ENCODE results near the gene FBXL19. TPM values are rescaled to one million over a fixed set of nuclear protein-coding genes. Genes with fewer than 3 reads are reported as not detected.

The FBXL19 gene
- total and polyA plus RNA-seq, 2 of the 13 experiments (the other 11 are each of a cell fraction or from before 2014, with no cell fraction given), result 6.0 to 13.7 TPM

GRCh38 chr16:30902029-30902972, 21.1 kb upstream of the FBXL19 start (continued):
- 0 out of 2 replicates have a peak, but pooled peaks have one; percentile 19 for TF ChIP-seq HMGXB3 (CRISPR knock-in tag; IDR thresholded peaks at IDR 0.05; ENCODE audit: borderline replicate concordance)
- TF ChIP-seq ZNF224 (CRISPR knock-in tag; IDR thresholded peaks at IDR 0.05), result no peak
- no peak; the same call in 1 of the 2 replicates for TF ChIP-seq ZBTB7A (CRISPR knock-in tag; IDR thresholded peaks at IDR 0.05)
- TF ChIP-seq HOXD1 (CRISPR knock-in tag; IDR thresholded peaks at IDR 0.05), result no peak
- TF ChIP-seq ZNF431 (CRISPR knock-in tag; IDR thresholded peaks at IDR 0.05; ENCODE audit: borderline replicate concordance, low read depth), result peak; percentile 25; the same call in 1 of the 2 replicates
- no peak for TF ChIP-seq CCAR2 (optimal IDR thresholded peaks at IDR 0.05; ENCODE audit: low read depth, low read length)
- TF ChIP-seq ZNF142 (CRISPR knock-in tag; IDR thresholded peaks at IDR 0.05), result no peak
- TF ChIP-seq HIVEP1 (CRISPR knock-in tag; IDR thresholded peaks at IDR 0.05), result no peak
- no peak for TF ChIP-seq AGO2 (optimal IDR thresholded peaks at IDR 0.05; ENCODE audit: low read depth, low read length)
- TF ChIP-seq ZNF687 (CRISPR knock-in tag; IDR thresholded peaks at IDR 0.05), result peak; percentile 61
- TF ChIP-seq ZNF446 (CRISPR knock-in tag; IDR thresholded peaks at IDR 0.05), result no peak
- peak; percentile 49 for TF ChIP-seq YY1 (IDR thresholded peaks at IDR 0.05; ENCODE audit: insufficient read depth, insufficient replicate concordance, low read depth, low read length)

All from HepG2 (cell line).